Measurements from ENCODE around the gene KRT86. TPM values are rescaled to one million over a fixed set of nuclear protein-coding genes. Genes with fewer than 3 reads are reported as not detected.

The KRT86 gene
- total and polyA plus RNA-seq, 9 of the 15 experiments (the other 6 are each of a cell fraction or from before 2014, with no cell fraction given), result not detected

DNA sequence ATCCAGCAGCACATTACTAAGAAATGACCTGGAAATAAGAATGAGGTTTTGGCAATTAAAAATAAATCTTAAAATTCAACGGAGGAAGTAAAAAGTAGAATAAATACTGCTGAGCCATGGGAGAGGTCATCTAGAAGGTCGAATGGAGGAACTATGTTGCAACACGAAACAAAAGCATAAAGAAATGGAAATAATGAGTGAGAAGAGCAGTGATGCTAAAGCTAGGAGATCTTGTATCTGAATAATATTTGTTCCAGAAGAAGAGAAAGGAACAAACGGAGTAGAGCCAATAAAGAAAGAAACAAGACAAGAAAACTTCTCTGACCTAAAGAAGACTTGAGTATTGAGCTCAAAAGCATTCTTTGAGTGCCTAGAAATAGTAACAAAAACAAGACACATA, 48.0 kb upstream of the KRT86 start:
- Histone ChIP-seq H3K27me3 (ENCODE audit: control insufficient read depth in 2 of 2, insufficient read depth in 2 of 2, low read length in 2 of 2) (peaks cover 0 to 13% of the 10 kb centered on the region in 2 experiments; a peak in 2 of 5 replicates), H3K27ac (ENCODE audit: extremely low read depth, low read depth, low read length) (no peak overlapping the region), H3K9me3 (replicated peaks; ENCODE audit: control insufficient read depth, insufficient read depth, low read depth, low read length) (no peaks in the 10 kb centered on the region), H4K20me1 (replicated peaks; ENCODE audit: control insufficient read depth, insufficient read depth, low read length) (no peaks in the 10 kb centered on the region), H3K4me2 (ENCODE audit: insufficient read depth, low read length) (no peak overlapping the region), H3K79me2 (ENCODE audit: control insufficient read depth, insufficient read depth, low read length) (no peaks in the 10 kb centered on the region), H3K9me1 (ENCODE audit: control insufficient read depth, insufficient read depth, low read length) (no peaks in the 10 kb centered on the region), H3K36me3 (ENCODE audit: control insufficient read depth, insufficient read depth, low read length) (no peaks in the 10 kb centered on the region), H3K9ac (ENCODE audit: insufficient read depth in 1 of 2, low read depth in 2 of 2, low read length in 2 of 2) (no peak overlapping the region), H3K4me1 (replicated peaks in 1 of 2; ENCODE audit: control insufficient read depth in 2 of 2, insufficient read depth in 2 of 2, low read length in 2 of 2) (no peaks in the 10 kb centered on the region), H3K4me3 (no peak overlapping the region), H2AFZ (ENCODE audit: low read depth, low read length) (no peak overlapping the region)
- ChIA-PET CTCF (ENCODE audit: low intra/inter-chr PET ratio) (no interaction called here), POLR2A (no interaction called here)
- in situ Hi-C loops (cut with MboI), result no loop called here
- BruUV-seq (replicated peaks), result no TSS peak
- no peak for ATAC-seq
- intact Hi-C loops (cut with micrococcal nuclease), result no loop called here
- DNase-seq (ENCODE audit: extremely low read depth in 1 of 4, low spot score in 3 of 4), result no peak
- 1% methylated on average over 4 of the region's 4 CpGs for WGBS (ENCODE audit: insufficient coverage, low coverage, missing lambda C conversion rate)
- no peak for FAIRE-seq
- no peak for TF ChIP-seq DACH1 (IDR thresholded peaks at IDR 0.05; ENCODE audit: partially characterized antibody)
- no peak for TF ChIP-seq TCF3 (CRISPR knock-in tag; IDR thresholded peaks at IDR 0.05)
- no peak for TF ChIP-seq PTBP1 (IDR thresholded peaks at IDR 0.05; ENCODE audit: low read depth, low read length)
- no peak for TF ChIP-seq NR2C1 (IDR thresholded peaks at IDR 0.05)
- no peak for TF ChIP-seq NR2C1 (tag; IDR thresholded peaks at IDR 0.05)
- no peak for TF ChIP-seq RCOR1 (IDR thresholded peaks at IDR 0.05; ENCODE audit: borderline replicate concordance in 1 of 2, low read depth in 2 of 2, low read length in 2 of 2)
- no peak for TF ChIP-seq RAD51 (IDR thresholded peaks at IDR 0.05; ENCODE audit: borderline replicate concordance, low read depth)
- TF ChIP-seq PHB2 (IDR thresholded peaks at IDR 0.05; ENCODE audit: low read depth), result no peak
- no peak for TF ChIP-seq ZKSCAN1 (IDR thresholded peaks at IDR 0.05; ENCODE audit: low read depth, low read length)
- TF ChIP-seq ZNF134 (CRISPR knock-in tag; conservative IDR thresholded peaks at IDR 0.05), result no peak
- TF ChIP-seq MEF2A (IDR thresholded peaks at IDR 0.05; ENCODE audit: control insufficient read depth, low read depth, low read length), result no peak
- TF ChIP-seq ZFX (CRISPR knock-in tag; IDR thresholded peaks at IDR 0.05), result no peak
- no peak for TF ChIP-seq SMARCC2 (IDR thresholded peaks at IDR 0.05; ENCODE audit: low read depth)
- TF ChIP-seq, protein P1, sequence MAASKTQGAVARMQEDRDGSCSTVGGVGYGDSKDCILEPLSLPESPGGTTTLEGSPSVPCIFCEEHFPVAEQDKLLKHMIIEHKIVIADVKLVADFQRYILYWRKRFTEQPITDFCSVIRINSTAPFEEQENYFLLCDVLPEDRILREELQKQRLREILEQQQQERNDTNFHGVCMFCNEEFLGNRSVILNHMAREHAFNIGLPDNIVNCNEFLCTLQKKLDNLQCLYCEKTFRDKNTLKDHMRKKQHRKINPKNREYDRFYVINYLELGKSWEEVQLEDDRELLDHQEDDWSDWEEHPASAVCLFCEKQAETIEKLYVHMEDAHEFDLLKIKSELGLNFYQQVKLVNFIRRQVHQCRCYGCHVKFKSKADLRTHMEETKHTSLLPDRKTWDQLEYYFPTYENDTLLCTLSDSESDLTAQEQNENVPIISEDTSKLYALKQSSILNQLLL (CRISPR knock-in tag; IDR thresholded peaks at IDR 0.05; ENCODE audit: borderline replicate concordance), result no peak
- no peak for TF ChIP-seq MCM2 (IDR thresholded peaks at IDR 0.05; ENCODE audit: low read depth)
- no peak for TF ChIP-seq ZNF318 (IDR thresholded peaks at IDR 0.05; ENCODE audit: borderline replicate concordance in 1 of 2, low read depth in 1 of 2)
